SK-N-MC (cell line): ENCODE measurements around the gene ARHGEF16.

ENCODE experiments used
- DNase-seq: peaks from one replicate; pipeline ENCODE4 v3.0.0-alpha.2; 2011; ENCODE audit warnings: low read depth, low spot score
- H3K27ac ChIP-seq: fragments of 200-600 bp; sonication (generic); 2 replicates; pipeline ENCODE4 v1.5.1; 2016; ENCODE audit warnings: mixed run types
- H3K36me3 ChIP-seq: fragments of 200-600 bp; sonication (generic); 2 replicates; pipeline ENCODE4 v1.6.1; 2017; ENCODE audit warnings: antibody characterized with exemption, low read length, mixed read lengths; ENCODE audit not compliant: insufficient read depth
- H3K4me3 ChIP-seq: fragments of 200-600 bp; sonication (generic); 2 replicates; pipeline ENCODE4 v1.5.1; 2016
- H3K9ac ChIP-seq: fragments of 200-600 bp; sonication (generic); 2 replicates; pipeline ENCODE4 v1.8.0; 2017; ENCODE audit warnings: mixed run types, mixed read lengths; ENCODE audit not compliant: insufficient read length
- H3K9me3 ChIP-seq: fragments of 200-600 bp; sonication (generic); 2 replicates; pipeline ENCODE4 v1.6.1; 2017; ENCODE audit warnings: low read depth, mild to moderate bottlenecking, antibody characterized with exemption, low read length, moderate library complexity, mixed read lengths
- EZH2 ChIP-seq: fragments of 200-600 bp; sonication (generic); IDR thresholded peaks from one replicate; pipeline ENCODE4 v1.6.1; 2017; ENCODE audit warnings: antibody characterized with exemption
- FOXP2 ChIP-seq: optimal IDR thresholded peaks from 2 replicates; pipeline ENCODE3; 2011; ENCODE audit warnings: mild to moderate bottlenecking, moderate library complexity; ENCODE audit not compliant: insufficient read depth; ENCODE audit errors: extremely low read length, control extremely low read depth
- POLR2AphosphoS5 ChIP-seq: IDR thresholded peaks from 2 replicates; pipeline ENCODE4 v1.6.1; 2012; ENCODE audit warnings: mild to moderate bottlenecking, low read depth, low read length, borderline replicate concordance

The ARHGEF16 gene

DNA sequence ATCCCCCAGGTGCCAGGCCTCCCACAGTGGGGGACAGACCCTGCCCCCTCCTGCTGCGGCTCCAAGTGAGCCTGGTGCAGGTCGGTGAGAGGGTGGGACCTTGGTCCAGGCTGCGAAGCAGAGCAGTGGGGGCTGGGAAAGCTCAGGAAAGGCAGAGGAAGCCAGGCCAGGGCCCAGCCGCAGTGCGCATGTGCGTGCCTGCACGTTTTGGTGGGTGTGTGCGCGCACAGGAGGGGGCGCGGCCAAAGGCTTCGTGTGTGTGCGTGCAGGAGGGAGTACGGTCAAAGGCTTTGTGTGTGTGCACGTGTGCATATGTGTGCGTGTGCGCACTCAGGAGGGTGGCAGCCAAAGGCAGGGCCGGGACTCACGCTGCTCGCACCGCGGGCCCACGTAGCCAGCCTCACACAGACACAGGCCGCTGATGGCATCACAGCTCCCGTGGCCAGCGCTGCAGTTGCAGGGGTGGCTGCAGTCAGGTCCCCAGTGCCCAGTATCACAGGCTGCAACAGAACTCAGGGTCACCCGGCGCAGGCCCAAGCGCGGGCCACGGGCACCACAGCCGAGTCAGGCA lies 45.9 kb downstream of the ARHGEF16 start:
- Histone ChIP-seq H3K9me3 (no peaks in the 10 kb centered on the region), H3K4me3 (no peak overlapping the region), H3K9ac (no peak overlapping the region), H3K27ac (no peak overlapping the region), H3K36me3 (no peaks in the 10 kb centered on the region)
- TF ChIP-seq EZH2 (no peak), FOXP2 (no peak), POLR2AphosphoS5 (no peak)
- DNase-seq: no peak

- no peak overlapping the region for H3K27ac ChIP-seq
- H3K9me3 ChIP-seq: no peaks in the 10 kb centered on the region
- H3K4me3 ChIP-seq: no peak overlapping the region
- TF ChIP-seq FOXP2: no peak
- no peaks in the 10 kb centered on the region for H3K36me3 ChIP-seq
- no peak for DNase-seq
- H3K9ac ChIP-seq: no peak overlapping the region
These were observed 47.0 kb downstream of the ARHGEF16 start for GRCh38 chr1:3501437-3501836.

GRCh38 chr1:3501856-3502640 lies 47.6 kb downstream of the ARHGEF16 start:
- H3K27ac ChIP-seq: no peak overlapping the region
- no peaks in the 10 kb centered on the region for H3K9me3 ChIP-seq
- no peak overlapping the region for H3K9ac ChIP-seq
- no peaks in the 10 kb centered on the region for H3K36me3 ChIP-seq
- TF ChIP-seq FOXP2 (no peak), POLR2AphosphoS5 (no peak), EZH2 (no peak)
- H3K4me3 ChIP-seq: no peak overlapping the region
- DNase-seq: no peak

DNA sequence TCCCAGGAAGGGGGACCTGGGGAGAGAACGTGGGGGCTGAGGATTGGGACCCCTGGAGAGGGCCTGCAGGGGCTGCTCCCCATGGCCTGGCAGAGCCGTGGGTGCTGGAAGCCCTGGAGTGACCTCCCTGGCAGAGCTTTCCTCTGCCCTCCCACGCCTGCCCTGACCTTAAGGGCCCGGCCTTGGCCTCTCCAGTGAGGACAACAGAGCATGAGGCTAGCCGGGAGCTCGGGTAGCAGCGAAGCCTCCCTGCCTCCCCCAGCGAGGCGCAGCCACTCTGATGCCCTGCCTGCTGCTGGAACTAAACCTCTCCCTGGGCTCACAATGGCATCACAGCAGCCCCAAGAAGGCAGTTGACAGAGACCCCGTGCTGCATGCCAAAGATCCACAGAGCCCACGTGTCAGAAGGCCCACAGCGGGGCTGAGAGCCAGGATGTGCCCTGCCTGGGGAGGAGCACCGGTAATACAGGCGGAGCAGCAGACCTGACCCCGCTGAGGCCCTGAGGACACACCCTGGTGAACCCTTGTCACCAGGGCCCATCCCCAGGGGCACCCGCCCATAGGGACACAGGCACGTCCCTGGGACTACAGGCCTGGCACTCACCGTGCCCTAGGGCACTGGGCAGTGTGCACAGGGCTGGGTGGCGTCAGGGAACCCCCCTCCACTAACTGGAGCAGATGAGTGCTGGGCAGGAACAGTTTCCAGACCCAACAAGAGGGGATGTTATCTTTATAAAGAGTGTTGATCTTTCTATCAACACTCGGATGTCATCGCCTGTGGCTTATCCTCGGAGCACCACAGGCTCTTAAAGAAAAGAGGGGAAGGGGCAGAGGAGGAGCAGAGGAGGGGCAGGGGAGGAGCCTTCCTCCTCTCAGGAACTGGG lies 48.4 kb downstream of the ARHGEF16 start:
- no peak for DNase-seq
- Histone ChIP-seq H3K9me3 (no peaks in the 10 kb centered on the region), H3K4me3 (no peak overlapping the region), H3K27ac (no peak overlapping the region), H3K36me3 (no peaks in the 10 kb centered on the region), H3K9ac (no peak overlapping the region)
- TF ChIP-seq FOXP2: no peak
- TF ChIP-seq EZH2: no peak
- TF ChIP-seq POLR2AphosphoS5: no peak

DNA sequence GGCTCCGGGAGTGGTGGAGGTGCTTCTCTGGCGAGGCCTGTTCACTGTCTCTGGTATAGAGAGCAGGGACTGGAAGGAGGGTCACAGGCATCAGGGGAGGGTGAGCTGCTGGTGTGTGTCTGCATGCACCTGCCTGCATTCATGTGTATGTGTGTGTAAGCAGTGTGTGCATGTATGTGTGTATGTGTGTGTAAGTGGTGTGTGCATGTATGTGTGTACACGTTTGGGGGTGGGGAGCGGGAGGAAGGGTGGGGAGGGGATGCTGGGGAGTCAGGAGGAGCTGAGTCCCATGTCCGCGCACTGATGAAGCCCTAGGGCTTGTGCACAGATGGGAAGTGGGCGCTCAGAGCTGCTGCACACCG lies 49.0 kb downstream of the ARHGEF16 start:
- TF ChIP-seq FOXP2 (no peak), POLR2AphosphoS5 (no peak), EZH2 (no peak)
- H3K4me3 ChIP-seq: no peak overlapping the region
- no peaks in the 10 kb centered on the region for H3K9me3 ChIP-seq
- no peak overlapping the region for H3K27ac ChIP-seq
- DNase-seq: no peak
- H3K9ac ChIP-seq: no peak overlapping the region
- no peaks in the 10 kb centered on the region for H3K36me3 ChIP-seq

DNA sequence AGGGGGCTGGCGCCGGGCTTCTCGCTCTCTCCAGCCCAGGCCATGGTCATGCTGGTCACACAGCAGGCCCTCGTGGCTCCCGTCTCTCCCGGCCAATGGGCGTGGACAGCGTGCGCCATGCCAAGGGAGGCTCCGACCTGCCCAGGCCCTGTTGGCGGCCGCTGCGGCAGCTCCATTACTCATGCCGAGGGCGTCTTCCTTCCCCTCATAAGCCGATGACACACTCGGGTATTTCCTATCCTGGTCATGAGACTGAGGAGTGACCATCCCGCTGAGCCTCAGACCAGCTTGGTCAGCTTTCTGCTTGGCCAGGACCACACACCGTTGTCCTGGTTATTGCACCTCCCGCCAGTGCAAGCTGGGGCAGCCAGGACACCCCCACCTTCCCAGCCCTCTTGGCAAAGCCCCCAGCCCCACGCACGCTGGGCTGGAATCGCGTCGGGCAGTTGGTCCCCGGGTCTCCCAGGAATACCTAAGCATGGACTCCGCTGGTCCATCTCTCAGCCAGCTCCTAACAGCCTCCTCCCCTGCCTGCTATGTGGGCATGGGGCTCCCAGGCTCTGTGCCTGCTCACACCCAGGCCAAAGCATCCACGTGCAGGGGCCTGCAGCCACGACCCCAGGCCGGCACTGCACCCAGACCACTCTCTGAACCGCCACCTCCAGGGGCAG lies 49.8 kb downstream of the ARHGEF16 start:
- Histone ChIP-seq H3K36me3 (no peaks in the 10 kb centered on the region), H3K4me3 (no peak overlapping the region), H3K27ac (no peak overlapping the region), H3K9me3 (no peaks in the 10 kb centered on the region), H3K9ac (no peak overlapping the region)
- no peak for DNase-seq
- no peak for TF ChIP-seq EZH2

GRCh38 chr1:3504822-3505153 lies 50.3 kb downstream of the ARHGEF16 start:
- Histone ChIP-seq H3K9ac (no peak overlapping the region), H3K27ac (no peak overlapping the region), H3K9me3 (no peaks in the 10 kb centered on the region), H3K4me3 (no peak overlapping the region), H3K36me3 (no peaks in the 10 kb centered on the region)
- DNase-seq: no peak
- TF ChIP-seq FOXP2 (no peak), EZH2 (no peak), POLR2AphosphoS5 (no peak)

- H3K4me3 ChIP-seq: no peak overlapping the region
- H3K9me3 ChIP-seq: no peaks in the 10 kb centered on the region
- H3K36me3 ChIP-seq: no peaks in the 10 kb centered on the region
- H3K9ac ChIP-seq: no peak overlapping the region
- no peak overlapping the region for H3K27ac ChIP-seq
- no peak for DNase-seq
- TF ChIP-seq POLR2AphosphoS5 (no peak), FOXP2 (no peak), EZH2 (no peak)
These were observed 50.7 kb downstream of the ARHGEF16 start for GRCh38 chr1:3505161-3505560.
